GM12864 (cell line): ENCODE data around the gene GULP1.

ENCODE experiments used
- DNase-seq: peaks from one replicate; pipeline ENCODE4 v3.0.0-alpha.2; 2011; ENCODE audit warnings: low read depth
- H3K4me3 ChIP-seq: 2 replicates; pipeline ENCODE4 v1.5.1; 2011; ENCODE audit warnings: mild to moderate bottlenecking, low read depth, low read length, control low read depth
- CTCF ChIP-seq: IDR thresholded peaks from 2 replicates; pipeline ENCODE4 v1.5.1; 2011; ENCODE audit warnings: low read depth, mild to moderate bottlenecking, moderate library complexity, low read length, control low read depth, inconsistent platforms; ENCODE audit errors: missing control alignments

GULP1 gene

GRCh38 chr2:188303363-188304031, 11.8 kb downstream of the GULP1 start:
- DNase-seq, result no peak
- no peak overlapping the region for H3K4me3 ChIP-seq
- no peak for TF ChIP-seq CTCF

- no peak overlapping the region for H3K4me3 ChIP-seq
- DNase-seq, result no peak
- TF ChIP-seq CTCF, result no peak
Observed at GRCh38 chr2:188305271-188305670, 13.6 kb downstream of the GULP1 start.

DNA sequence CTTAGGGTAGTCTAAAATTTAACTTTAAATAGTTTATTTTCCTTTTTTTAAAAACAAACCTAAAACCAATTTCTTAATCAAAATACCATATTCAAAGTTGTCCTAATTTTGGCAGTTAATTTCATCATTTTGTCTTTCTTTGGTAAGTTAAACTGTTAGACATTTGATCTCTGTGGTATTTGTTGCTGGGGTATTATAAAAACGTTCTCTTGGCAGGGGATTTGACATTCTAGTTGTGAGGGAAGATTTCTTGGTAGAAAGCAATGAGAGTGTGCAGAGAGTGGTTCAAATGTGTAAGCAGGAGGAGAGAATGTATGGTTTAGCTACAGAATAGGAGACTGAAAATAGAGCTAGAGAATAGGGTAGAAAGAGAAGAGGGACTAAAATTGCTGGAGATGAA, 14.6 kb downstream of the GULP1 start:
- no peak for DNase-seq
- TF ChIP-seq CTCF, result no peak

GRCh38 chr2:188307850-188308283, 16.2 kb downstream of the GULP1 start:
- TF ChIP-seq CTCF, result no peak
- no peak for DNase-seq
- no peak overlapping the region for H3K4me3 ChIP-seq

More for the DNA sequence above, 14.6 kb downstream of the GULP1 start:
- H3K4me3 ChIP-seq, result no peak overlapping the region

DNA sequence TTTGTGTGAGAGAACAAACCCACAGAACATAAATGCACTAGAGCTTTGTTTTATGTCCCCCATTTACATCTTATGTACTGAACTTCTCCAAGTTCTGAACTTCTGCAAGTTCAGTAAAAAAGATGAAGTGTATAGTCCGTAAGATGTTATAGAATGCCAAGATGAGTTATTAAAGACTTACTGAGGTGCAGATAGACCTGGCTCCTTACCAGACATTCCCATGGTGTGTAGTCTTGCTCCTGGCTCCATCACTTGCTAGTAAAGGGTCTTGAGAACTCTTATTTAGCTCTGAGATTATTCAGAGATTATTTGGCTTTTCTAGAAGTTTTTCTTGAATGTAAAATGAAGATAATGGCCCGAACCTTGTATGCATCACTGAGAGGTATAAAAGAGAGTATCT, 16.8 kb downstream of the GULP1 start:
- DNase-seq, result no peak
- H3K4me3 ChIP-seq, result no peak overlapping the region
- no peak for TF ChIP-seq CTCF

DNA sequence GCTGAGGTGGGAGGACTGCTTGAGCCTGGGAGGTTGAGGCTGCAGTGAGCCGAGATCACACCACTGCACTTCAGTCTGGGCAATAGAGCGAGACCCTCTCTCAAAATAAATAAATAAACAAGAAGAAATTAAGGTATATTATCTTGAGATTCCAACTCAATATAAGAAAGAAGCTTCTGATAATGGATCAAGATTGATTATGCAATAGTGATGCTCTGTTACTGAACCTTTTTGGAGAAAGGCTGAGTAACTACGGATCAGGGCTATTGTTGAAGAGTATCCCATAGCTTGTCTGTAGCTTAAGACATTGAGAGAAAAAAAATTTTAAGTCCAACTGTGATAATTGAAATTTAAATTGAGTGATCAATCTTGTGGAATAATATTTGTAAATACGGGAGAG, 17.7 kb downstream of the GULP1 start:
- DNase-seq, result no peak
- no peak overlapping the region for H3K4me3 ChIP-seq
- no peak for TF ChIP-seq CTCF
